GM21515 (cell line): ENCODE results near the gene APOLD1.
"Not testable (repeated sequence)": the region's sequence is repeated elsewhere in the genome, so short reads cannot be mapped to it uniquely, and the experiment has no call there.

ENCODE experiments used
- ATAC-seq: cut with Tn5 transposase; IDR thresholded peaks from one replicate; pipeline ENCODE4 v1.9.1; 2021; ENCODE audit not compliant: unreplicated experiment

The APOLD1 gene

DNA sequence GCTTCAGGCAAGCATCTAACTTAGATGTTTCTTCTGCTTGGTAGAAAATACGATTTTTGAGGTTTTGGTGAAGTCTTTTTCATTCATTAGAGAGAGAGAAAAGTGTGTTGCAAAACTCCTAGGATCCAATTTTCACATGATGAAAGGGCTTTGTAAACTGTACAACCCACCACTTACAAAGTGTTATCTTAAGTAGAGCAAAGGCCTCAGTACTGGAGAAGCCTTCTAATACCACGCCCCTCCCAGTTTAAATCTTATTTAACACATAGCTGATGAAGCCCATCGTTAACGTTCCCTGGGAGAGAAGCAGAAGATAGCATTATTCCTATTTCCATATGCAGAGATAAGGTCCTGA, 869 bp downstream of the APOLD1 start:
- ATAC-seq, result no peak

DNA sequence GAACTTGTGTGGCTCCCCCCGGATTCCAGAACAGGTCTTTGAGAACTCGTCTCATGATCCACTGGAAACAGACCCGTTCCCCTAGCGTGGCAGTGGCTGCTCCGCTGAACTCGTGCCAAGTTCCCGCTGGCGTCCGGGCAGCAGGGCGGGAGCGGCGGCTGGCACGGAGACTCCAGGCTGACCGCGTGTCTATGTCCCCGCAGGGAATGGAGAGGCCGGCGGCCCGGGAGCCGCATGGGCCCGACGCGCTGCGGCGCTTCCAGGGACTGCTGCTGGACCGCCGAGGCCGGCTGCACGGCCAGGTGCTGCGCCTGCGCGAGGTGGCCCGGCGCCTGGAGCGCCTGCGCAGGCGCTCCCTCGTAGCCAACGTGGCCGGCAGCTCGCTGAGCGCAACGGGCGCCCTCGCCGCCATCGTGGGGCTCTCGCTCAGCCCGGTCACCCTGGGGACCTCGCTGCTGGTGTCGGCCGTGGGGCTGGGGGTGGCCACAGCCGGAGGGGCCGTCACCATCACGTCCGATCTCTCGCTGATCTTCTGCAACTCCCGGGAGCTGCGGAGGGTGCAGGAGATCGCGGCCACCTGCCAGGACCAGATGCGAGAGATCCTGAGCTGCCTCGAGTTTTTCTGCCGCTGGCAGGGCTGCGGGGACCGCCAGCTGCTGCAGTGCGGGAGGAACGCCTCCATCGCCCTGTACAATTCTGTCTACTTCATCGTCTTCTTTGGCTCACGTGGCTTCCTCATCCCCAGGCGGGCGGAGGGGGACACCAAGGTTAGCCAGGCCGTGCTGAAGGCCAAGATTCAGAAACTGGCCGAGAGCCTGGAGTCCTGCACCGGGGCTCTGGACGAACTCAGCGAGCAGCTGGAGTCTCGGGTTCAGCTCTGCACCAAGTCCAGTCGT, 1.5 kb downstream of the APOLD1 start:
- peak; percentile 85 for ATAC-seq

DNA sequence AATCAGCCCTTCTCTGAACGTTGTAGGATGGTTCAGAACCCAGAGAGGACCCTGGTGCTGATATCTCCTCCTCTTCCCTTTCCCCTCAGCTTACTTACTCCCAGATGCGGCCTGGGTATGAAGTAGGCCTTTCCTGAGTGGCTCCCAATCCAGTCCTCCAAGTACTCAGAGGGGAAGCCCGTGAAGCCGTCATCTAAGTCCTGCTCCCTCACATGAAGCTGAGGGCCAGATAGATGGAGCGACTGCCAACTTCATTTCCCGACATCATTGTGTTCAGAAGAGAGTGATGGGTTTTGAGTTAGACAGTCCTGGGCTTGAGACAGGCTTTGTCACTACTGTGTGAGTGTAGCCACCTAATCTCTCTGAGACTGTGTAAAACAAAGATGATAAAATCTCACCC, 2.7 kb downstream of the APOLD1 start:
- no peak for ATAC-seq

DNA sequence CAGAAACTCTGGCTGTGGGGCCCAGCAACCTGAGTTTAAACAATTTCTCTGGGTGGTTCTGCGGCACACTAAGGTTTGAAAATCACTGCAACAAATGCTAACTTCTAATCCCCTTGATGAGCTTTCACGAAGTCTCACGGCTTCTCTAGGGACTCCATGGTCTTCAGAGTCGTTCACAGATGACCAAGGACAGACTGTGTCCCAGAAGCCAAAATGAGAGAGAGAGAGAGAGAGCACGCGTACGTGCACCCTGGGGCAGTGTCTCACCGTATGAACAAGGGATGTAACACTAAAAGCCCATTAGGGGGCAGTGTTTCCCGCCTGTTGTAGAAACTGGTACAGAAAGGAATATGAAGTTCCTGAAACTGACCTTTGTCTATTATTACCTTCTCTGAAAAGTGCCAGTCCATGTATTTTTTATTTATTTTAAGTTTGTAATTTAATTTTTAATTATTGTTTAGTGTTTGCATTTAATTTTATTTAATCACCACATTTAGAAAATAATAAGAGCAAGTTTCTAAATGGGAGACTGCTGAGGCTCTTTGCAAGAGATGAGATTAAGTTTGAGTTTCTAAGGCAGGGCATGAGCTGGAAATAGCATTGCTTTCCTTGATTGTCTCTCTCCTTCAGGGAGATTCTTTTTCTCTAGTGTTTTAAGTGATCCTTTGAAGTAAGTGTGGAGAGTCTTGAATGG, 3.4 kb downstream of the APOLD1 start:
- peak; percentile 61 for ATAC-seq

DNA sequence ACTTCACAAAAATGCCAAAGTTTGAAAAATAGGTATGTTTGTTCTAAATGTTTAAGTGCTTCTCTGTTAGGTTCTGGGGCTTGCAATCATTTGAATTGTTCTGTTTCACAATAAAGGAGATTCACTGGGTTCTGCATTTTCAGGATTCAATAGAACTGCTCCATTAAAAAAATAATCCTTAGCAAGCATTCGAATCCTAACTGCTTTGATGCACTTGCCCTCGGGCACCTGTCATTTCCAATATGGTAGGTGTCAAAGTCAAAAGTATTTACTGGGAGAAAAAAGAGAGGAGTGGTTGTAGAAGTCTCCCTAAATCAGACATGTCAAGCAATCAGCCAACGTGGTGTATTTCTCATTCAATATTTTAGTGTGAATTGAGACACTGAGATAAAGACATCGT, 5.5 kb downstream of the APOLD1 start:
- ATAC-seq, result no peak

DNA sequence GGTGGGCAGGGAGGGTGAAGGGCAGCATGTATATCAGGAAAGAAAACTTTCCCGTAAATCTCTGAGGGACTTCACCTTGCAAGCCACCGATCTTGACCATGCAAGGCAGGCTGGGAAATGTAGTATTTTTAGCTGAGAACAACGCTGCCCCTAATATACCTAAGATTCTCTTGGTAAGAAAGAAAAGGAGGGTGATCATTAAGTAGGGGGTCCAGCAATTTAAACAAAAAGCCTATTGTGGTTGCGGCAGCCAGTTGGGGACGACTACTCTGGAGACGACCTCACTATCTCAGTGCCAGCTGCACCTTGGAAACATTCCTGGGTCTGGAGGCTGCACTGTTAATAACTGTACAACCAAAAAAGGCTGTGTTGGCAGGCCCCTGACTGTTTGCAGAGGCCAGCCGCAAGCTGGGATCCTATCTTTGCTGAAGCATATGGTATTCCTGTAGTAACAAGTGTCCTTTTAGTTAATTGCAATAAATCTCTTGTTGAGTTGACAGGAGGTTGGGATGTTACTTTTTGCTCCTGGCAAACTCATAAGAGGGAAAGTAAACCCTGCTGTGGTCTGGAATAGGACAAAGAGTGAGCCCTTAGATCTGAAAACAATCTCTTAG, 6.4 kb downstream of the APOLD1 start:
- ATAC-seq, result no peak

DNA sequence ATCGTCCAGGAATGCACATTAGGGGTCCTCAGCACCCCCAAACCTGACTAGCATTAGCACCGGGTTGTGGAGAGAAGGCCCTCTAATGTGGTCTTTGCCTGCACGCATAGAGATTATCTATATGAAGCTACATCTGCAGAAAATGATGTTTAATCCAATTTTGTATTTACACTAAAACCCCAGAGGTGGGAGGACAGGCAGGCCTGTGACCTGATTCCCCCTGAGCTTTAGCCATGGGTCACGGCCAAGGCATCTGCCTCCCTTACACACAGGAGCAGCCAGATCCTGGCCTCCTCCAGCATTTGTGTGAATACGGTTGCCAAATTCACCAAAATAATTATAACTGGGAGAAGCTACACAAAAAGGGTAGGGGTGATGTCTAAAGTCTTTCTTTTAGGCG, 7.0 kb downstream of the APOLD1 start:
- no peak for ATAC-seq

DNA sequence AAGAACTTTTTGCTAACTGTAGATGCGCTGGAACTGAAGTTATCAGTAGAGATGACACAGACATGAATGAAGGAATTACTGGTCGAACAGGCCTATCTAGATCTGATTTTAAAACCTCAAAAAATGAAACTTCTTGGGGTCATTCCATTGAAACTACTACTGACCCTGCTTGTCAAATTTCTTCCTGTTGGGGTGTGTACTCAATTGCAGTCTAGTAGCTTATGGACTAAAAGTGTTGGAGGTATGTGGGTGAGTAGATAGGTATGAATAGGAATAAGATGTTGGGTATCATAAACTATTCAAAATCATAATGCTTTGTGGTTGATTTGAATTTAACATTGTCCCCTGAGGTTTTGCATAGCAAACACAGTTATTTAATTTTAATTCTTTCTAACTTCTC, 9.2 kb downstream of the APOLD1 start:
- no peak for ATAC-seq

DNA sequence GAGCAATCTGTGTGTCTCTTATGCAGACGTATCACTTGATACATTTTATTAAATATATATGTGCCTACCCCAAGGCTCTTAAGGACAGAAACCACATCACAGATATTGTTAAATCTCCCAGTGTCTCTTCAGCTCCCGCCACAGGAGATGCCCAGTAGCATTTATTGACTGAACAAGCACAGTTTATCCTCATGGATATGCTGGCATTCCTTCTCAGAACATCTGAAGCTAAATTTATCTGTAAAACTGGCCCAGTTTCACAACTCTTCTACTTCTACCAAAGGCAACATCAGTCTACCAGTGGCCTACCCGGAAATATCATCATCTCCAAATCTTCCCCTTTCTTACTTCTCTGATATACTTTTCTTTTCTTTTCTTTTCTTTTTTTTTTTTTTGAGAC, 10.7 kb downstream of the APOLD1 start:
- no peak for ATAC-seq

DNA sequence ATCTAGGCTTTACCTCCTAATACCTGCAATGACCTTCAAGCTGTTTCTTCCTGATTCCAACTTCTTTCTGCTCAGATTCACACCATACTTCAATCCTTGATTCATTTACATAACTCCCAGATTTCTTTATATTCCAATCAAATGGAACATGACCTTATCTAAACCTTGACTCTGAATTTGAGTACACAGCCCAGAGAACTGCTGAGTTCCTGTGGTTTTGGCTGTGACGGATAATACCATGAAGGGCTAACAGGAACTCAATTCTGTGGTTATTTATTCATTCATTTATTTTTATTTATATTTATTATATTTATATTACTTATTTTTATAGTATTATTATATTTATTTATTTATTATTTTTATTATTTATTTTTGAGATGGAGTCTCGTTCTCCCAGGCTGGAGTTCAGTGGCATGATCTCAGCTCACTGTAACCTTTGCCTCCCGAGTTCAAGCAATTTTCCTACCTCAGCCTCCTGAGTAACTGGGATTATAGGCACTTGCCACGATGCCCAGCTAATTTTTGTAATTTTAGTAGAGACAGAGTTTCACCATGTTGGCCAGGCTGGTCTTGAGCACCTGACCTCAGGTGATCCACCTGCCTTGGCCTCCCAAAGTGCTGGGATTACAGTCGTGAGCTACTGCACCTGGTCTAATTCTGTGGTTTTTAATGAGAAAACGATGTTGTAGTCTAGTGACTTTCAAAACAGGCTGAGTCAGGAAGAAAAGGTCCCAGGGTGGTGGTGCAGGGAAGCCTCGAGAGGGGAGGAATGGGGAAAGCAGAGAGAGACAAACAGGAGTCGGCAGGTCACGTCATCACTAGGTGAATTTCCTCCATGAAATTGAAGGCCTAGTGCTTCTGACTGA, 11.7 kb downstream of the APOLD1 start:
- ATAC-seq, result no peak

DNA sequence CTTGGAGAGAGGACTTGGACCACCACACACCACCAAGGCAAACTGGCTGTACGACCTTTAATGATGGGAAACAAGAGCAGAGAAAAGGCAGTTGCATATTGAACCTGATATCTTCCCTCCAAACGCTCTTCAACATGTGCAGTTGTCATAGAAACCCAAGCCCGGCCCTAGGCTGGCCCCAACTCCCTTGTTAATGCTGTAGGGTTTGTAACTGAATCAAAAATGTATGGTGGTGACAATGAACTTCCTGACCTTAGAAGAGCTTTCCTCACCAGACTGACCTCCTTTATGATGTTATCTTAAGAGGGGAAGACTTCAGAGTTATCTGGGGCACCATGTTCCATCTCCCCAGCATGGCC, 12.3 kb downstream of the APOLD1 start:
- ATAC-seq, result no peak

DNA sequence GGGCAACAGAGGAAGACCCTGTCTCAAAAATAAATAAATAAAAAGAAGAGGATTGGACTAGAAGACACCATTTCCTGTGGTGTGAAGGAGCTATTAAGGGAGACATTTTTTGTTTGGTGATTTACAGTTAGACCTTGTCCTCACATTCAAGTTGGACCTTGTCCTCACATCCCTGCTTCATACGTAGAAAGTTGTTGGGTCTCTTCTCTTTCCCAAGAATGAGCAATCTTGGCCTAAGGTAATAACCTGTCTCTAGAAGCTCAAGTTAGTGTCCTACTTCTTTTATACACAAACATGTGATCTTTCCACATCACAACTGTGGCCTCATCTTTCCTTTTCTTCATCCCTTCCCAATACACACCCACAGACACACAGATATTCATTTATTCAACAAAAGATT, 13.0 kb downstream of the APOLD1 start:
- no peak for ATAC-seq

DNA sequence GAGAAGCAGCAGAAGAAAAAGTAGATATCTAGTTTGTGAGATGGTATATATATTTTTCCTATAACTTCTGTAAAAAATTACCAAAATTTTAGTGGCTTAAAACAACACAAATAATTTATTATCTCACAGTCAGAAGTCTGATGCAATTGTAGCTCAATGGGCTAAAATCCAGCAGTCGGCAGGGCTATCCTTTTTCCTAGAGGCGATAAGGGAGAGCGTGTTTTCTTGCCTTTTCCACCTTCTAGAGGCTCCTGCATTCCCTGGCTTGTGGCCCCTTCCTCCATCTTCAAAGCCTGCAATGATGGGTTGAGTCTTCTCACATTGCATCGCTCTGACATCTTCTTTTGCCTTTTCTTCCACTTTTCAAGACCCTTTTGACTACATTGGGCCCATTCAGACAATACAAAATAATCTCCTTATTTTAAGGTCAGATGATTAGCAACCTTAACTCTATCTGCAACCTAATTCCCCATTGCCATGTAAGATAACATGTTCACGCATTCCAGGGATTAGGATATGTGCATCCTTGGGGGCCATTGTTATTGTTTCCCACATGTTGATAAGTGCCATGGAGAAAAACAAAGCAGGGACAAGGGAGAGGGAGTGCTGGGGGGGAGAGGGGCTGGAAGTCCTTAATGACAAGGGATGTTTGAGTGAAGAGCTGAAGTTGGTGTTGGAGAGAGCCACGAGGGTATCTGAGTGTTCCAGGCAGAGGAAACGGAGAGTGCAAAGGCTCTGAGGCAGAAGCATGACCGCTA, 13.9 kb downstream of the APOLD1 start:
- no peak for ATAC-seq

DNA sequence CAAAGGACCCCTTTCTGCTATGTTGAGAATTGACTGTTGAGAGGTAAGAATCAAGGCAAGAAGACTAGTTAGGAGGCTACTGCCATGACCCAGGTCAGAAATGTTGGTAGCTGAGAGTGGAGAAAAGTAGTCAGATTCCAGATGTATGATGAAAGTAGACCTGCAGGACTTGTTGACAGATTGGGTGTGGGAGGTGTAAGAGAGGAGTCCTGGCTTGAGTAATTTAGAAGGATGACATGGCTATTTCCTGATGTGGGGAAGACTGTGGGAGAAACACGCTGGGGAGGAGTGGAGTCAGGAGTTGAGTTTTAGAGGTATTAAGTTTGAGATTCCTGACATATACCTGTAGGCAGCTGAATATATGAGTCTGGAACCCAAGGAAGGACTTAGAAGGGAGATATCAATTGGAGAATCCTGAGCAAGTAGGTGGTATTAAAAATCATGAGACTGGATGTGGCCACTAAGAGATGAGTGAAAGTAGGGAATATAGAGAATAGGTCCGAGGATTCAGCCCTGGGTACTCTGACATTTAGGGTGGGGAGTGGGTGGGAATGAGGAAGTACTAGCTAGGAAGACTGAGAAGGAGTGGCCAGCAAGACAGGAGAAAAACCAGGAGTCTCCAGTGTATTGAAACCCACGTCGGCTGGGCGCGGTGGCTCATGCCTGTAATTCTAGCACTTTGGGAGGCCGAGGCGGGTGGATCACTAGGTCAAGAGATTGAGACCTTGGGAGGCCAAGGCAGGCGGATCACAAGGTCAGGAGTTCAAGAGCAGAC, 15.1 kb downstream of the APOLD1 start:
- ATAC-seq, result no peak

DNA sequence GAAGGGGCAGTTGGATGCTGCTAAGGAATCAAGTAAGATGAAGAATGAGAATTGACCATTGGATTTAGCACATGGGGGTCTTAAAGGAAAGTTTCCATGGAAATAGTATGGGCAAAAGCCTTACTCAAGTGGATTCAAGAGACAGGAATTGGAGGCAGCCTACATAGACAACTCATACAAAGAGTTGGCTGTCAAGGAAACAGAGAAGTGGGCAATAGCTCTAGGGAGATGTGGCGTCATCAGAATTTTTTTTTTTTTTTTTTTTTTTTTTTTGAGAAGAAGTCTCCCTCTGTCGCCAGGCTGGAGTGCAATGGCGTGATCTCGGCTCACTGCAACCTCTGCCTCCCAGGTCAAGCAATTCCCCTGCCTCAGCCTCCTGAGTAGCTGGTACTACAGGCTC, 16.2 kb downstream of the APOLD1 start:
- ATAC-seq, result not testable (repeated sequence)

DNA sequence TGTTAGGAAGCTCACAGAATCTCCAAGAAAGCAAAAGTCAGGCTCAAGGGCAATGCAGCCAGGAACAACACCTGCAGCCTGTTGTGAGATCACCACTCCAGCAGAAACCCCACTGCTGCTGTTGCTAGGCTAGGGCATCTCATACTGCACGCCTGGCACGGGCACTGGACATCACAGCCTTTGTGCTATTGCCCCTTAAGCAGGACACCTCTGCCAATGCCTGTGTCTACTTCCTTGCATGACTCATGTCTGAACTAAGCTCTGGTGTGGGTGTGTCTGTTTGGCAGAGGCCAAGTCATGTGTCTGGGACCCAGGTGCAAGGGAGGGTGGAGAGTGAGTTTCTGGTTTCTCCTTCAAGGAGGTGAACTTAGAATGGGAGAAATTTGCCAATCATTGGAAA, 17.7 kb downstream of the APOLD1 start:
- ATAC-seq, result peak; percentile 80

DNA sequence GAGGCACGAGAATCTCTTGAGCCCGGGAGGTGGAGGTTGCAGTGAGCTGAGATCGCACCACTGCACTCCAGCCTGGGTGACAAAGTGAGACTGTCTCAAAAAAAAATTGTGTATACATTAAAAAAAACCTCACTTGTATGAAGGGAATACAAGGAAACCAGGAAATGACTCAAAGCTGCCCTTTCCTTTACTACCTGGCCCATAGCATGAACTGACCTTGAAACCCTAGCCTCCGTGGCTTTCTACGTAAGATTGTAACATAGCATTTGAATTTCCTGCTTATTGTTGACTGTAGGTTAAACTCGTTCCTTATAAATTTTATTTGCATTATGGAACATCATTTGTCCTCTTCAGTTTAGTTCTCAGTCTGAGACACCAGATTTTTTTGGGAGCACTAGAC, 18.6 kb downstream of the APOLD1 start:
- no peak for ATAC-seq

DNA sequence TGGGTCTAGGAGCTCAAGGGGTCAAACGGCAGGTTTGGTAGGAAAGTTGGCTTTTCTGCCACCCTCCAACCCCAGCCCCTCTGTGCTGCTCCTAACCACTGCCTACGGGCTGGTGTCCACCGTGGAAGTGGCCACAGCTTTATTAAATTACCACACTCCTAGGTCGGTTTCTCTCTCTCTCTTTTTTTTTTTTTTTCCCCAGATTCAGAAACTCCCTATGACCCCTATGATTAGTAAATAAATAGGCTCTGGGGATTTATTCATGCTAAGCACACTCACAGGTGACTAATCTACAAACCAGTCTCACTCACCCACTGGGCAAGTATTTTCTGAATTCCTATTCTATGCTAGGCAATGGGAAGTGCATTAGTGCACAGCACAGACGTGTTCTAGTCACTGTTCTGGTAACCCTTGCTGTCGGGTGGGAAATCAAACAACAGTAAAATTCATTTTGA, 19.0 kb downstream of the APOLD1 start:
- no peak for ATAC-seq

DNA sequence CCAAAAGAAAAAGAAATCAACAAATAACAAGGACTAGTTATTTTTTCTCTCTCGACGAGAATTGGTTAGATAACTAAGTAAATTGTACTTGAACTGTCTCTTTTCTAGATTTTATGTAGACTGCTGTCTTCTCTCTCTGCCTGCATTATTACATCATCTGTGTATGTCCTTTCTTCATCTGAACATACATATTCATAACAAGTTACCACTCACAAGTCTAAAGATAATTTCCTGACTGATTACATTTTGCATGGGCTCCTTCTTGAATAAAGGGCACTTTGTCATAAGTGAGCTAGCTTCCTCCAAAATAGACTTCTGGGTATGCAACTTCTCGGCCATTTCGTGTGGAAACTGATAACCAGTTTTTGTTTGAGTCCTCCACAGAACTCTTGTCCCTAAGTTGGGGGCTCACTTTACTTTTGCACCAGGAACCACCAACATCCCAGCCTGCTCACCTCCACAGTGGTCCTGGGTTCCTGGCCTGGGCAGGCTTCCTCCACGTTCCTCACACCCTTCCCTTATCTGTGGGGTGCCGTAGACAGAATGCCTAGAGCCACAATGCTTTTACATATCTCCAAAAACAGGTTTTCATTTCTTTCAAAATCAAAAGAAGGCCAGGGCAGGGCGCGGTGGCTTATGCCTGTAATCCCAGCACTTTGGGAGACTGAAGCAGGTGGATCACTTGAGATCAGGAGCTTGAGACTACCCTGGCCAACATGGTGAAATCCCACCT, 21.5 kb downstream of the APOLD1 start:
- no peak for ATAC-seq
